Mesendoderm (in vitro differentiated cells): Measurements from ENCODE around the gene RNF224.

Experiments
- DNase-seq: peaks from one replicate; pipeline ENCODE4 v3.0.0; 2013
- H2AK5ac ChIP-seq: 2 replicates; pipeline ENCODE4 v1.6.1; 2013; ENCODE audit warnings: low read length, inconsistent platforms
- H2BK120ac ChIP-seq: 2 replicates; pipeline ENCODE4 v1.6.1; 2013; ENCODE audit warnings: low read depth, mild to moderate bottlenecking, low read length, moderate library complexity, mixed read lengths
- H2BK15ac ChIP-seq: replicated peaks from 2 replicates; pipeline ENCODE4 v1.6.1; 2013; ENCODE audit warnings: low read depth, mild to moderate bottlenecking, moderate library complexity
- H2BK5ac ChIP-seq: 2 replicates; pipeline ENCODE4 v1.6.1; 2013; ENCODE audit warnings: low read length, inconsistent platforms
- H3K18ac ChIP-seq: 2 replicates; pipeline ENCODE4 v1.6.1; 2013; ENCODE audit warnings: mild to moderate bottlenecking, low read length, mixed read lengths
- H3K23ac ChIP-seq: one replicate; pipeline ENCODE4 v1.6.1; 2013; ENCODE audit warnings: low read length
- H3K27ac ChIP-seq: 2 replicates; pipeline ENCODE4 v1.5.1; 2013; ENCODE audit warnings: low read depth, mild to moderate bottlenecking, inconsistent platforms, low read length, moderate library complexity
- H3K27me3 ChIP-seq: 2 replicates; pipeline ENCODE4 v1.6.1; 2013; ENCODE audit warnings: low read length, control low read depth, mild to moderate bottlenecking, inconsistent platforms; ENCODE audit not compliant: insufficient read depth, poor library complexity
- H3K36me3 ChIP-seq: 2 replicates; pipeline ENCODE4 v1.6.1; 2013; ENCODE audit warnings: low read length, inconsistent platforms; ENCODE audit not compliant: control insufficient read depth, insufficient read depth
- H3K4ac ChIP-seq: one replicate; pipeline ENCODE4 v1.6.1; 2013; ENCODE audit warnings: low read depth, mild to moderate bottlenecking, low read length, moderate library complexity
- H3K4me1 ChIP-seq: 2 replicates; pipeline ENCODE4 v1.6.1; 2013; ENCODE audit warnings: low read depth, low read length, inconsistent platforms; ENCODE audit not compliant: control insufficient read depth
- H3K4me2 ChIP-seq: 2 replicates; pipeline ENCODE4 v1.6.1; 2013; ENCODE audit warnings: low read length
- H3K4me3 ChIP-seq: 2 replicates; pipeline ENCODE4 v1.5.1; 2013; ENCODE audit warnings: mild to moderate bottlenecking, low read length
- H3K56ac ChIP-seq: one replicate; pipeline ENCODE4 v1.6.1; 2013; ENCODE audit warnings: low read length
- H3K79me1 ChIP-seq: 2 replicates; pipeline ENCODE4 v1.6.1; 2013; ENCODE audit warnings: low read length, inconsistent platforms
- H3K79me2 ChIP-seq: 2 replicates; pipeline ENCODE4 v1.6.1; 2013; ENCODE audit warnings: mild to moderate bottlenecking, low read length; ENCODE audit not compliant: control insufficient read depth, insufficient read depth
- H3K9ac ChIP-seq: 2 replicates; pipeline ENCODE4 v1.6.1; 2013; ENCODE audit warnings: low read length, inconsistent platforms
- H4K5ac ChIP-seq: one replicate; pipeline ENCODE4 v1.6.1; 2013; ENCODE audit warnings: low read length
- H4K8ac ChIP-seq: one replicate; pipeline ENCODE4 v1.6.1; 2013; ENCODE audit warnings: low read depth, mild to moderate bottlenecking, control low read depth, low read length, moderate library complexity
- WGBS: extraction: QIAGEN DNeasy Blood & Tissue Kit; methylation state at CpG from one replicate; pipeline ENCODE4 v1.1.7; 2013; ENCODE audit warnings: low lambda C conversion rate, missing lambda C conversion rate; ENCODE audit not compliant: insufficient coverage; ENCODE audit errors: extremely low coverage; 5-methylcytosine and 5-hydroxymethylcytosine counted together

RNF224 gene

GRCh38 chr9:137198902-137199283 is 28.4 kb upstream of the RNF224 start:
- H3K27me3 ChIP-seq, result no peaks in the 10 kb centered on the region
- no peak for DNase-seq
- H2BK120ac ChIP-seq, result no peak overlapping the region
- H3K36me3 ChIP-seq, result no peaks in the 10 kb centered on the region
- no peak overlapping the region for H3K4me2 ChIP-seq
- WGBS, result no CpG with 5 or more reads among the region's 11 CpGs
- H2AK5ac ChIP-seq, result no peak overlapping the region
- H3K23ac ChIP-seq, result no peak overlapping the region
- no peak overlapping the region for H3K18ac ChIP-seq
- H4K8ac ChIP-seq, result no peak overlapping the region
- H3K27ac ChIP-seq, result no peak overlapping the region
- H4K5ac ChIP-seq, result no peak overlapping the region
- H3K79me1 ChIP-seq, result peaks cover 13% of the 10 kb centered on the region
- H3K9ac ChIP-seq, result peak overlapping the region; percentile 15
- H3K56ac ChIP-seq, result peak overlapping the region; percentile 67
- H3K4me1 ChIP-seq, result no peaks in the 10 kb centered on the region
- no peak overlapping the region for H2BK5ac ChIP-seq
- no peak overlapping the region for H3K4me3 ChIP-seq
- no peak overlapping the region for H2BK15ac ChIP-seq
- H3K79me2 ChIP-seq, result peaks cover 4% of the 10 kb centered on the region
- H3K4ac ChIP-seq, result no peak overlapping the region

GRCh38 chr9:137199411-137200121 is 27.7 kb upstream of the RNF224 start:
- Histone ChIP-seq H3K79me1 (peaks cover 19% of the 10 kb centered on the region), H3K27me3 (no peaks in the 10 kb centered on the region), H3K27ac (no peak overlapping the region), H2AK5ac (no peak overlapping the region), H3K56ac (peak overlapping the region; percentile 67), H3K4ac (peak overlapping the region; percentile 38), H2BK15ac (no peak overlapping the region), H4K8ac (no peak overlapping the region), H3K36me3 (no peaks in the 10 kb centered on the region), H2BK120ac (no peak overlapping the region), H2BK5ac (no peak overlapping the region), H3K4me3 (no peak overlapping the region), H3K79me2 (peaks cover 11% of the 10 kb centered on the region), H3K18ac (peak overlapping the region; percentile 64), H4K5ac (no peak overlapping the region), H3K23ac (peak overlapping the region; percentile 45), H3K4me2 (peak overlapping the region; percentile 46), H3K9ac (peak overlapping the region; percentile 69), H3K4me1 (peaks cover 3% of the 10 kb centered on the region)
- WGBS, result no CpG with 5 or more reads among the region's 51 CpGs
- peak; percentile 28 for DNase-seq

- peak within 1 kb of the TSS; percentile 87 for H4K8ac ChIP-seq
- no peak within 1 kb of the TSS for H2BK120ac ChIP-seq
- H3K27ac ChIP-seq, result peak within 1 kb of the TSS; percentile 68
- H3K18ac ChIP-seq, result peak within 1 kb of the TSS; percentile 64
- no peak within 1 kb of the TSS for H2BK15ac ChIP-seq
- peak within 1 kb of the TSS; percentile 23 for H2BK5ac ChIP-seq
- no peaks in the 10 kb centered on the region for H3K36me3 ChIP-seq
- H3K27me3 ChIP-seq, result no peaks in the 10 kb centered on the region
- no peak within 1 kb of the TSS for H4K5ac ChIP-seq
- DNase-seq, result peak; percentile 99
- peaks cover 17% of the 10 kb centered on the region for H3K79me2 ChIP-seq
- H3K56ac ChIP-seq, result peak within 1 kb of the TSS; percentile 98
- peak within 1 kb of the TSS; percentile 58 for H3K4me3 ChIP-seq
- peak within 1 kb of the TSS; percentile 94 for H3K9ac ChIP-seq
- H3K4ac ChIP-seq, result peak within 1 kb of the TSS; percentile 76
- H3K23ac ChIP-seq, result peak within 1 kb of the TSS; percentile 45
- peak within 1 kb of the TSS; percentile 81 for H3K4me2 ChIP-seq
- H3K4me1 ChIP-seq, result peaks cover 4% of the 10 kb centered on the region
- H2AK5ac ChIP-seq, result no peak within 1 kb of the TSS
- no CpG with 5 or more reads among the region's 118 CpGs for WGBS
- H3K79me1 ChIP-seq, result peaks cover 24% of the 10 kb centered on the region
These were observed 26.7 kb upstream of the RNF224 start, which contains the start of gene TPRN for GRCh38 chr9:137200311-137201204. TSS of gene TPRN (minus strand) at chr9:137200741. CDS start at chr9:137200711, 30 bp downstream.

- H4K8ac ChIP-seq, result peak overlapping the region; percentile 87
- H3K23ac ChIP-seq, result no peak overlapping the region
- H3K18ac ChIP-seq, result peak overlapping the region; percentile 24
- no peaks in the 10 kb centered on the region for H3K27me3 ChIP-seq
- H3K4me1 ChIP-seq, result peaks cover 6% of the 10 kb centered on the region
- WGBS, result no CpG with 5 or more reads among the region's 23 CpGs
- peaks cover 30% of the 10 kb centered on the region for H3K79me1 ChIP-seq
- peaks cover 24% of the 10 kb centered on the region for H3K79me2 ChIP-seq
- DNase-seq, result peak; percentile 27
- peak overlapping the region; percentile 81 for H3K4me2 ChIP-seq
- no peak overlapping the region for H4K5ac ChIP-seq
- peak overlapping the region; percentile 74 for H3K4ac ChIP-seq
- no peak overlapping the region for H2AK5ac ChIP-seq
- H3K27ac ChIP-seq, result peak overlapping the region; percentile 29
- peak overlapping the region; percentile 98 for H3K56ac ChIP-seq
- H2BK5ac ChIP-seq, result peak overlapping the region; percentile 23
- peak overlapping the region; percentile 94 for H3K9ac ChIP-seq
- peak overlapping the region; percentile 58 for H3K4me3 ChIP-seq
- no peak overlapping the region for H2BK15ac ChIP-seq
- no peaks in the 10 kb centered on the region for H3K36me3 ChIP-seq
- H2BK120ac ChIP-seq, result no peak overlapping the region
These were observed 26.0 kb upstream of the RNF224 start for GRCh38 chr9:137201205-137201868.

GRCh38 chr9:137202966-137203365 is 24.3 kb upstream of the RNF224 start:
- Histone ChIP-seq H3K36me3 (peaks cover 3% of the 10 kb centered on the region), H2BK5ac (no peak overlapping the region), H3K4me1 (peaks cover 6% of the 10 kb centered on the region), H3K4me2 (no peak overlapping the region), H2AK5ac (no peak overlapping the region), H3K56ac (no peak overlapping the region), H3K27ac (no peak overlapping the region), H3K18ac (no peak overlapping the region), H4K8ac (no peak overlapping the region), H2BK15ac (no peak overlapping the region), H3K23ac (no peak overlapping the region), H3K27me3 (no peaks in the 10 kb centered on the region), H3K79me1 (peaks cover 42% of the 10 kb centered on the region), H4K5ac (no peak overlapping the region), H2BK120ac (no peak overlapping the region), H3K4ac (no peak overlapping the region), H3K9ac (no peak overlapping the region), H3K4me3 (no peak overlapping the region), H3K79me2 (peaks cover 33% of the 10 kb centered on the region)
- DNase-seq, result no peak
- no CpG with 5 or more reads among the region's 8 CpGs for WGBS
